Stimulated activated naive B cell treated with anti-CD40 and anti-IgM and Interleukin-4, amounts not matched to agents 10 μg/mL and 1 μg/mL and 100 μg/mL, for 72 hours (primary cell): ENCODE data around the gene TERB1.

Source experiments
- ATAC-seq, 2 donors: fragments of 150-1000 bp; cut with Tn5 transposase; replicated peaks; 2 replicates each; pipeline ENCODE4 v1.10.0; 2021; ENCODE audit warnings: moderate library complexity in 1 of 2
- DNase-seq: peaks from one replicate; pipeline ENCODE4 v3.0.0; 2021
- H3K27ac Mint-ChIP-seq: one replicate; pipeline ENCODE4 v1.8.0; 2022; ENCODE audit warnings: mild to moderate bottlenecking, mixed read lengths
- H3K27me3 Mint-ChIP-seq, 2 donors: one replicate each; pipeline ENCODE4 v1.8.0; 2022; ENCODE audit warnings: mixed read lengths in 2 of 2
- H3K36me3 Mint-ChIP-seq, 2 donors: one replicate each; pipeline ENCODE4 v1.8.0; 2022; ENCODE audit warnings: mixed read lengths in 2 of 2, mild to moderate bottlenecking in 1 of 2
- H3K4me1 Mint-ChIP-seq, 2 donors: one replicate each; pipeline ENCODE4 v1.8.0; 2022; ENCODE audit warnings: mixed read lengths in 2 of 2, mild to moderate bottlenecking in 1 of 2
- H3K4me3 Mint-ChIP-seq, 2 donors: one replicate each; pipeline ENCODE4 v1.8.0; 2022; ENCODE audit warnings: mild to moderate bottlenecking in 2 of 2, mixed read lengths in 2 of 2, moderate library complexity in 1 of 2
- H3K9me3 Mint-ChIP-seq, 2 donors: one replicate each; pipeline ENCODE4 v1.8.0; 2022; ENCODE audit warnings: mixed read lengths in 2 of 2, mild to moderate bottlenecking in 1 of 2

Gene TERB1

DNA sequence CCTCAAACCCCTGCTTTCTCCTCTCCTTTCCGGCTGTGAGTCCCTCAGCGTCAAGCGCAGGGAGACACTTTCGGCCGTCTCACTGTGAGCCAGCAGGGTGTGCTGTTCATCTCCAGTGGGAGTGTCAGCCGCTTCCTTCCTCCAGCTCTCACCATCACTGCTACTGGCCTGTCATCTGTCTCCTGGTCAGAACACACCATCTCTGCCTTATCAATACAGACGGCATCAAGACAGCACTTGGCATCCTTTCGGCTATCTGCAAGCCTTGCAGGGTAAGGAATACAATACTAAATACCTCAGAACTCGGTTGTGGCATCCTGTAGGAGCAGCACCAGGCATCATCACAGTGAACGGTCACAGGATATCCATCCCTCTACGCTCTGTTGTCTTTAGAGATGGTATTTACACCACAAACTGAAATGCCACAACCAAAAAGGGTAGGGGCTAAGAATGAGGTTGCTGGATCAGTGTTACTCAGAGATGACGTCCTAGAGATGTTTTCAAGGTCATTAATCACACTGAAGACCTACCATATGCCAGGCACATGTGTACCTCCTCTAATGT lies 84.2 kb downstream of the TERB1 start:
- H3K4me3 Mint-ChIP-seq, result no peak overlapping the region
- peaks cover 0 to 5% of the 10 kb centered on the region in 2 donors for H3K27me3 Mint-ChIP-seq
- H3K4me1 Mint-ChIP-seq, result no peaks in the 10 kb centered on the region
- ATAC-seq (peak; percentile 45 to 55), DNase-seq (no peak)
- H3K27ac Mint-ChIP-seq, result no peak overlapping the region
- H3K9me3 Mint-ChIP-seq, result peaks cover 0 to 3% of the 10 kb centered on the region in 2 donors
- H3K36me3 Mint-ChIP-seq, result peaks cover 5 to 8% of the 10 kb centered on the region in 2 donors

DNA sequence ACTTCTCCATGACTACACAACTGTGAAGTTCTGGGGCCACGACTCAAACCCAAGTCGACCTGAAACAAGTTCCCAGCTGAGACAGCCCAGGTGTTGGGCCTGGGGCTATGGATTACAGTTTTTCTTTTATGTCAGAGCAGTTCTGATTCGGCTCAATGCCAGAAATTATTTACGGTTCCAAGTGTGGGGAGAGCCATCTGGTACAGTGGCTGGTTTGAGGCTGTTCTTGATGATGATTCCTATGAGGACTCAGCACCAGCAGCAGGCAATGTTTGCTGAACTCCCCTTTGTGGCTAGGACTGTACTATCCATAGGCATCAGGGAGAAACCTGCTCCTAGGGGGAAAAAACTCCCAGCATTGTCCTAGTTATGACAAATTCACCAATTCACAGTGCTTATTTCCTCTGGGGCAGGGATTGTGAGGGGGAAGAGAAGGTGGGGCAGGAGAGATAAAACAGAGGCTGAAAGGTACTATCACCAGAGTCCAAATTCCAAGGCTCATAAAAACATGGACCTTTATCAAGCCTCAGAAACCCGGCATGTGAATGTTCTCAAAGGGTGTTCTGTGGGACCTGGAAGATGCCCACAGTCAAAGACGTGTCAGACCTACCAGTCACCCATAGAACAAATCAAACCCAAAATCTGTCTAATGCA lies 86.6 kb downstream of the TERB1 start:
- H3K27me3 Mint-ChIP-seq, result peaks cover 0 to 5% of the 10 kb centered on the region in 2 donors
- H3K4me1 Mint-ChIP-seq, result no peaks in the 10 kb centered on the region
- ATAC-seq (no peak), DNase-seq (no peak)
- no peak overlapping the region for H3K27ac Mint-ChIP-seq
- no peak overlapping the region for H3K4me3 Mint-ChIP-seq
- peaks cover 0 to 3% of the 10 kb centered on the region in 2 donors for H3K9me3 Mint-ChIP-seq
- H3K36me3 Mint-ChIP-seq, result peaks cover 2 to 8% of the 10 kb centered on the region in 2 donors

DNA sequence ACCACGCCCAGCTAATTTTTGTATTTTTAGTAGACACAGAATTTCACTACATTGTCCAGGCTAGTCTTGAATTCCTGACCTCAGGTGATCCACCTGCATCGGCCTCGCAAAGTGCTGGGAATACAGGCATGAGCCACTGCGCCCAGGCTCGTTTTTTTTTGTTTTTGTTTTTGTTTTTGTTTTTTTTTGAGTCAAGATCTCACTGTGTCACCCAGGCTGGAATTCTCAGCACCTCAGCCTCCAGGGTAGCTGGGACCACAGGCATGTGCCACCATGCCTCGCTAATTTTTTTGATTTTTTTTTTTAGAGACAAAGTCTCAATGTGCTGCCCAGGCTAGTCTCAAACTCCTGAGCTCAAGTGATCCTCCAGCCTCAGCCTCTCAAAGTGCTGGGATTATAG lies 87.3 kb downstream of the TERB1 start:
- H3K27me3 Mint-ChIP-seq, result peaks cover 0 to 5% of the 10 kb centered on the region in 2 donors
- peaks cover 0 to 3% of the 10 kb centered on the region in 2 donors for H3K9me3 Mint-ChIP-seq
- H3K4me3 Mint-ChIP-seq, result no peak overlapping the region
- ATAC-seq (no peak), DNase-seq (no peak)
- no peak overlapping the region for H3K27ac Mint-ChIP-seq
- no peaks in the 10 kb centered on the region for H3K4me1 Mint-ChIP-seq
- H3K36me3 Mint-ChIP-seq, result peaks cover 2 to 8% of the 10 kb centered on the region in 2 donors

DNA sequence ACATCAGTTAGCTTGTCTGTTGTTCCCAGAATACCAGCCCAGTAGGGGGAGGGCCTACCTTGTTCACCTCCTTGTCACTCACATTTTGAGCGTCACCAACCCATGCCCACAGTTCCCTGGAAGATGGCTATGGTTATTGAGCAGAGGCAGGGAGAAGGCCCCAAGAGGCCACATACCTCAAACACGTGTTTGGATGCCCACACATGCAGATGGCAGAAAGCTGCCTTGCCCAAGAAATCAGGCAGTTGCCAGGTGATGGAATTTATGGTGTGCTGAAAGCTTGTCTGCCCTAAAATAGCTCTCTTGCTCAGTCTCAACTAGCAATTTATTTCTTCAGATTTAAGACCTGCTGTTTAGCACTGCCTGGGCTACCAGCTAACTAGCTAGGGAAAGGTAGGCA lies 88.3 kb downstream of the TERB1 start:
- H3K9me3 Mint-ChIP-seq, result peaks cover 0 to 3% of the 10 kb centered on the region in 2 donors
- no peak overlapping the region for H3K4me3 Mint-ChIP-seq
- ATAC-seq, result peak; percentile 34 to 47
- H3K36me3 Mint-ChIP-seq, result peaks cover 2 to 8% of the 10 kb centered on the region in 2 donors
- H3K27ac Mint-ChIP-seq, result no peak overlapping the region
- peaks cover 0 to 10% of the 10 kb centered on the region in 2 donors for H3K27me3 Mint-ChIP-seq
- H3K4me1 Mint-ChIP-seq, result no peaks in the 10 kb centered on the region
- DNase-seq, result no peak

DNA sequence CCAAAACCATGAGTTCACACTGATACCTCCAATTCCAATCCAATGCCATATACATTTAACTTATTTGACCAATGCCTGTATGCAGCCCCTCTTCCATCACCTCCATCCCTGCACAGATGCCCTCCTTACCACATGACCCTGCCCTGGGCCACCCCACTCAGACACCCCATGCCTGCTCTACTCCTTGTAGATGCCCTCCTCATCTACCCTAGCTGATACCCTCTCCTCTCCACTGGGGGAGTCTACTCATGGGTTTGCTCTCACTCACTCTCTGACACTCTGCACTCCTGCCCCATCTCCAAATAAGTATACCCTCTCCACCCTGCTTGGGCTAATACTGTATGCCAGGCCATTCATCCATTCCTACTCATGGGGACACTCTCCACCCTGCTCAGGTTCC lies 88.9 kb downstream of the TERB1 start:
- no peak overlapping the region for H3K27ac Mint-ChIP-seq
- H3K4me1 Mint-ChIP-seq, result no peaks in the 10 kb centered on the region
- H3K27me3 Mint-ChIP-seq, result peaks cover 0 to 12% of the 10 kb centered on the region in 2 donors
- no peak overlapping the region for H3K4me3 Mint-ChIP-seq
- ATAC-seq (peak; percentile 16 to 19), DNase-seq (no peak)
- peaks cover 0 to 3% of the 10 kb centered on the region in 2 donors for H3K9me3 Mint-ChIP-seq
- H3K36me3 Mint-ChIP-seq, result peaks cover 2 to 8% of the 10 kb centered on the region in 2 donors

DNA sequence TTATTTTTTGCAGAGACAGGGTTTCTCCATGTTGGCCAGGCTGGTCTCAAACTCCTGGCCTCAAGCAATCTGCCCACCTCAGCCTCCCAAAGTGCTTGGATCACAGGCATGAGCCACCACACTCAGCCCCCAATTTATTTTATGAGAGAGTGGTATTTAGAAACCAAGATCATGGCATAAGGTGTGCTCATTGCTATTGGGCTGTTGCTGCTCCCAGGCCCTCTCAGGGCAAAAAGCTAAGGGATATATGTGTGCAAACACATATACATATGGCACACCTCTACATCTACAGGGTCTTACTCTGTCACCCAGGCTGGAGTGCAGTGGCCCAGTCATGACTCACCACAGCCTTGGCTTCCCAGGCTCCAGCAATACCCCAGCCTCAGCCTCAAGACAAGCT lies 89.8 kb downstream of the TERB1 start:
- ATAC-seq (no peak), DNase-seq (no peak)
- H3K4me1 Mint-ChIP-seq, result no peaks in the 10 kb centered on the region
- peaks cover 0 to 15% of the 10 kb centered on the region in 2 donors for H3K27me3 Mint-ChIP-seq
- H3K4me3 Mint-ChIP-seq, result no peak overlapping the region
- H3K27ac Mint-ChIP-seq, result no peak overlapping the region
- peaks cover 0 to 3% of the 10 kb centered on the region in 2 donors for H3K9me3 Mint-ChIP-seq
- H3K36me3 Mint-ChIP-seq, result peaks cover 2 to 3% of the 10 kb centered on the region in 2 donors

DNA sequence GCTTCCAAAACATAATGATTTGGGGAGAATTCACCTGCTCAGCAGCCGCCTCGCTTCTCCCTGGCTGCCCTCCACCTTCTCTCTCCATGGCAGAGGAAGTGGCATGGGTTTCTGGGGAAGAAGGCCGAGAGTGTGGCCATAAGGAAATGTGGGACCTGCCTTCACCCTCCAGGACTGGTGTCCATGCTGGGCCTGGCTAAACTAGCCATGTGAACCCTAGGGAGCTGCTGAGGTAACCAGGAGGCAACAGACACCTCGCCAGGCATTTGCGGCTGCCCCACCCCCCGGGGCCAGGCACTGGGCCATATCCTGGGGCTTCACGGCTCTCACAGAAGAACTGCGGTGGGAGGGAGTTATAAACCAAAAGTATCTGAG lies 94.9 kb downstream of the TERB1 start:
- no peaks in the 10 kb centered on the region for H3K9me3 Mint-ChIP-seq
- H3K4me3 Mint-ChIP-seq, result no peak overlapping the region
- H3K4me1 Mint-ChIP-seq, result no peaks in the 10 kb centered on the region
- DNase-seq (no peak), ATAC-seq (no peak)
- H3K27ac Mint-ChIP-seq, result no peak overlapping the region
- no peaks in the 10 kb centered on the region for H3K36me3 Mint-ChIP-seq
- H3K27me3 Mint-ChIP-seq, result peaks cover 0 to 10% of the 10 kb centered on the region in 2 donors

DNA sequence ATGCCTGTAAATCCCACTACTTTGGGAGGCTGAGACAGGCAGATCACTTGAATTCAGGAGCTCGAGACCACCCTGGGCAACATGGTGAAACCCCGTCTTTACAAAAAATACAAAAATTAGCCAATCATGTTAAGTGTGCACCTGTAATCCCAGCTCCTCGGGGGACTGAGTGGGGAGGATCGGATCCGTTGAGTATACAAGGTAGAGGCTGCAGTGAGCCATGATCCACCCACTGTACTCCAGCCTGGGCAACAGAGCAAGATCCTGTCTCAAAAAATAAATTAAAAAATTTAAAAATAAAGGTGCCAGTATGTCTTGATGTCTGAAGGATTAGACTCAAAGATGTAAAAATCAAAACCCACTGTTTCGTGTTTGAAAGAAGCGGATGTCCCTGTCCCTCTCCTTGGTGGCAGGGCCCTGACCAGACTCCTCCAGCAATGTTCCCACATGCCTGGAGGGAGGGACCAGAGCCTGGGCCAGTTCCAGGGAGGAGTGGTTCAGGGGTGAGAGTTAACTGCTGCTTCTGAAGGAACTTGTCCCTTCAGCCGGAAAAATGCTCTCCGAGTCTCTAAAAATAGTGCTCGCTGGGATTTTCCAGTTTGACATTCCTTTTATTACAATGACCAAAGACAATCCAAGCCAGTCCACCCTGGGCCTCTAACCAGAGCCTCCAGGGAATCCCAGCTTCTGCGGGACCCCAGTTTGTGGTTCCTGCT lies 95.4 kb downstream of the TERB1 start:
- ATAC-seq, result no peak
- Mint-ChIP-seq H3K9me3 (no peaks in the 10 kb centered on the region), H3K36me3 (no peaks in the 10 kb centered on the region)

More for the DNA sequence above, 95.4 kb downstream of the TERB1 start:
- DNase-seq, result no peak
- peaks cover 0 to 10% of the 10 kb centered on the region in 2 donors for H3K27me3 Mint-ChIP-seq
- no peak overlapping the region for H3K4me3 Mint-ChIP-seq
- no peaks in the 10 kb centered on the region for H3K4me1 Mint-ChIP-seq
- no peak overlapping the region for H3K27ac Mint-ChIP-seq
